ENCODE results near the gene ASF1A. TPM values are rescaled to one million over a fixed set of nuclear protein-coding genes. Genes with fewer than 3 reads are reported as not detected.

ASF1A gene
- total and polyA plus RNA-seq, 8 donors = 0.87 to 39.7 (median 14.5) TPM

- no peak overlapping the region for H3K27ac ChIP-seq
- no peaks in the 10 kb centered on the region for H3K27me3 ChIP-seq
- H3K4me3 ChIP-seq = no peak overlapping the region
- intact Hi-C loops (cut with DNase I; ENCODE audit: low total_unique reads) = no loop called here
- 73 to 88% (median 80%) methylated on average over 2 of the region's 2 CpGs for WGBS, 5 donors
- no peak for TF ChIP-seq POLR2AphosphoS5 (IDR thresholded peaks at IDR 0.05)
- no peak for TF ChIP-seq EP300 (IDR thresholded peaks at IDR 0.05)
- TF ChIP-seq CTCF (IDR thresholded peaks at IDR 0.05) = no peak
- TF ChIP-seq POLR2A (IDR thresholded peaks at IDR 0.05) = no peak
- no peaks in the 10 kb centered on the region for H3K4me1 ChIP-seq
- no peaks in the 10 kb centered on the region for H3K9me3 ChIP-seq
- peaks cover 19 to 99% (median 94%) of the 10 kb centered on the region in 4 donors for H3K36me3 ChIP-seq
- DNase-seq = no peak
These were observed 19.2 kb downstream of the ASF1A start for GRCh38 chr6:118913161-118913560.

GRCh38 chr6:118914598-118914997 lies 20.6 kb downstream of the ASF1A start:
- intact Hi-C loops (cut with DNase I; ENCODE audit: low total_unique reads) = no loop called here
- no peaks in the 10 kb centered on the region for H3K27me3 ChIP-seq
- DNase-seq = no peak
- no peak overlapping the region for H3K27ac ChIP-seq
- H3K4me3 ChIP-seq = no peak overlapping the region
- H3K36me3 ChIP-seq = peaks cover 14 to 95% (median 88%) of the 10 kb centered on the region in 4 donors
- H3K9me3 ChIP-seq = no peaks in the 10 kb centered on the region
- peaks cover 0 to 8% (median 0%) of the 10 kb centered on the region in 4 donors for H3K4me1 ChIP-seq
- TF ChIP-seq POLR2AphosphoS5 (IDR thresholded peaks at IDR 0.05) = no peak
- TF ChIP-seq CTCF (IDR thresholded peaks at IDR 0.05) = no peak
- TF ChIP-seq EP300 (IDR thresholded peaks at IDR 0.05) = no peak
- no peak for TF ChIP-seq POLR2A (IDR thresholded peaks at IDR 0.05)

- H3K27me3 ChIP-seq = no peaks in the 10 kb centered on the region
- no peak overlapping the region for H3K4me3 ChIP-seq
- peaks cover 14 to 95% (median 86%) of the 10 kb centered on the region in 4 donors for H3K36me3 ChIP-seq
- no peak overlapping the region for H3K27ac ChIP-seq
- intact Hi-C loops (cut with DNase I; ENCODE audit: low total_unique reads) = no loop called here
- TF ChIP-seq EP300 (IDR thresholded peaks at IDR 0.05) (no peak), POLR2AphosphoS5 (IDR thresholded peaks at IDR 0.05) (no peak), POLR2A (IDR thresholded peaks at IDR 0.05) (no peak)
- peaks cover 0 to 8% (median 0%) of the 10 kb centered on the region in 4 donors for H3K4me1 ChIP-seq
- H3K9me3 ChIP-seq = no peaks in the 10 kb centered on the region
- 88 to 94% (median 91%) methylated on average over 5 of the region's 5 CpGs for WGBS, 5 donors
- no peak for DNase-seq
These were observed 23.8 kb downstream of the ASF1A start for GRCh38 chr6:118917546-118918328.

- intact Hi-C loops (cut with DNase I; ENCODE audit: low total_unique reads) = no loop called here
These were observed 24.4 kb downstream of the ASF1A start for GRCh38 chr6:118918329-118918725.

More at GRCh38 chr6:118918329-118918725, 24.4 kb downstream of the ASF1A start:
- WGBS, 5 donors = 87 to 91% (median 88%) methylated on average over 2 of the region's 2 CpGs
- TF ChIP-seq EP300 (IDR thresholded peaks at IDR 0.05) (no peak), CTCF (IDR thresholded peaks at IDR 0.05) (no peak), POLR2AphosphoS5 (IDR thresholded peaks at IDR 0.05) (no peak), POLR2A (IDR thresholded peaks at IDR 0.05) (no peak)
- no peak overlapping the region for H3K27ac ChIP-seq
- no peak overlapping the region for H3K4me3 ChIP-seq
- H3K27me3 ChIP-seq = no peaks in the 10 kb centered on the region
- H3K4me1 ChIP-seq = peaks cover 0 to 8% (median 0%) of the 10 kb centered on the region in 4 donors
- no peak for DNase-seq
- H3K9me3 ChIP-seq = no peaks in the 10 kb centered on the region
- H3K36me3 ChIP-seq = peaks cover 13 to 95% (median 87%) of the 10 kb centered on the region in 4 donors

Measured in stomach (tissue), 9 donors.